Caco-2 (cell line): ENCODE data around the gene MYO15A. TPM values are rescaled to one million over a fixed set of nuclear protein-coding genes. Genes with fewer than 3 reads are reported as not detected.
"Not testable (repeated sequence)": the region's sequence is repeated elsewhere in the genome, so short reads cannot be mapped to it uniquely, and the experiment has no call there.

Source experiments
- BruUV-seq: library from RNA; stranded (reverse); fragments of 400-500 nt; replicated peaks from 2 replicates; lab custom pipeline; 2021; lab: Mats Ljungman, UMichigan
- CTCF ChIA-PET: fragments of 300-600 bp; sonication (Branson Sonifier 250); formaldehyde crosslinking; loops from one replicate; lab custom pipeline; 2022; ENCODE audit warnings: antibody characterized with exemption; lab: Charles Lee
- POLR2A ChIA-PET: fragments of 300-600 bp; sonication (Branson Sonifier 250); formaldehyde crosslinking; loops from one replicate; lab custom pipeline; 2022; ENCODE audit warnings: antibody characterized with exemption; lab: Charles Lee
- DNase-seq, 2 experiments: peaks; one replicate each; pipeline versions ENCODE4 v3.0.0 to v3.0.0-alpha.2; 2020 to 2022
- H3K27me3 ChIP-seq: replicated peaks from 2 replicates; pipeline ENCODE4 v1.6.0; 2011; ENCODE audit warnings: low read length; ENCODE audit not compliant: control insufficient read depth, insufficient read depth
- H3K36me3 ChIP-seq: 2 replicates; pipeline ENCODE4 v1.5.1; 2011; ENCODE audit warnings: low read length; ENCODE audit not compliant: control insufficient read depth, insufficient read depth
- H3K4me1 ChIP-seq: fragments of 250-450 bp; sonication (Bioruptor Pico); 2 replicates; pipeline ENCODE4 v1.5.1; 2020; ENCODE audit warnings: mild to moderate bottlenecking
- H3K4me3 ChIP-seq: 2 replicates; pipeline ENCODE4 v1.5.1; 2011; ENCODE audit warnings: low read depth, mild to moderate bottlenecking, control low read depth, low read length
- H3K9me3 ChIP-seq: fragments of 250-450 bp; sonication (Bioruptor Pico); 2 replicates; pipeline ENCODE4 v1.5.1; 2020; ENCODE audit warnings: mild to moderate bottlenecking, moderate library complexity
- H3K27ac Mint-ChIP-seq: one replicate; pipeline ENCODE4 v1.8.0; 2022; ENCODE audit warnings: mixed read lengths; ENCODE audit not compliant: unreplicated experiment
- H3K27me3 Mint-ChIP-seq: one replicate; pipeline ENCODE4 v1.8.0; 2022; ENCODE audit warnings: mixed read lengths; ENCODE audit not compliant: insufficient read depth, unreplicated experiment
- H3K36me3 Mint-ChIP-seq: one replicate; pipeline ENCODE4 v1.8.0; 2022; ENCODE audit warnings: mild to moderate bottlenecking, mixed read lengths; ENCODE audit not compliant: insufficient read depth, unreplicated experiment
- H3K4me1 Mint-ChIP-seq: one replicate; pipeline ENCODE4 v1.8.0; 2022; ENCODE audit warnings: low read depth, mixed read lengths; ENCODE audit not compliant: unreplicated experiment
- H3K4me3 Mint-ChIP-seq: one replicate; pipeline ENCODE4 v1.8.0; 2022; ENCODE audit warnings: mild to moderate bottlenecking, moderate library complexity, mixed read lengths; ENCODE audit not compliant: unreplicated experiment
- H3K9me3 Mint-ChIP-seq: one replicate; pipeline ENCODE4 v1.8.0; 2022; ENCODE audit warnings: mixed read lengths; ENCODE audit not compliant: unreplicated experiment
- intact Hi-C: fragments of 100-400 bp; cut with micrococcal nuclease; formaldehyde crosslinking; loops from one replicate; pipeline ENCODE4 v1.10.0; 2022; ENCODE audit not compliant: unreplicated experiment
- total RNA-seq: library from RNA; stranded (reverse); gene quantifications from 2 replicates; pipeline ENCODE4 v1.2.3, GENCODE V29; 2022
- TF ChIP-seq, protein P1 (sequence below), 2 experiments: fragments of 200-600 bp in 1 of 2; IDR thresholded peaks; 1 replicate in 1 of 2; 2 replicates in 1 of 2; pipeline versions ENCODE4 v1.5.1 to v1.8.0; 2011 to 2022; ENCODE audit warnings: antibody characterized with exemption in 1 of 2, control low read depth in 1 of 2, inconsistent platforms in 1 of 2, low read depth in 1 of 2, low read length in 1 of 2, mild to moderate bottlenecking in 1 of 2, moderate library complexity in 1 of 2; ENCODE audit not compliant: insufficient read depth in 1 of 2, severe bottlenecking in 1 of 2, unreplicated experiment in 1 of 2

Gene MYO15A
- total RNA-seq, 1 experiment from 2014 or later: not detected

DNA sequence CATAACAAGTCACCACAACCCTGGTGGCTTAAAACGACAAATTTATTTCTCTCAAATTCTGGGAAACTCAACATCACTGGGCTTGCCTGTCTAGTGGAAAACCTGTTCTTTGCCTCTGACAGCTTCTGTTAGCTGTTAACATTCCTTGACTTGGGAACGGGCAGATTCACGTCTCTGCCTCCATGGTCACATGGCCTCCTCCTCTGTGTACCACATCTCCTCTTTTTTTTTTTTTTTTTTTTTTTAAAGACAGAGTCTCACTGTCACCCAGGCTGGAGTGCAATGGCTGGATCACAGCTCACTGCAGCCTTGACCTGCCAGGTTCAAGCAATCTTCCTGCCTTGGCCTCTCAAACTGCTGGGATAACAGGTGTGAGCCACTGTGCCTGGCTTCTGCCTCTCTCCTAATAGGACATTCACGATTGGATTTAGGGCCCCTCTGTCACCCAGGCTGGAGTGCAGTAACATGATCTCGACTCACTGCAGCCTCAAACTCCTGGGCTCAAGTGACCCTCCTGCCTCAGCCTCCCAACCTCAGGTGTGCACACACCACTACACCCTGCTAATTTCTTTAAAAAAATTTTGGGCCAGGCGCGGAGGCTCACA is 105.2 kb downstream of the MYO15A start:
- DNase-seq: no peak
- Mint-ChIP-seq H3K4me1 (no peaks in the 10 kb centered on the region), H3K9me3 (no peaks in the 10 kb centered on the region), H3K27me3 (no peaks in the 10 kb centered on the region), H3K27ac (no peak overlapping the region), H3K4me3 (no peak overlapping the region), H3K36me3 (peaks cover 24% of the 10 kb centered on the region)
- Histone ChIP-seq H3K27me3 (no peaks in the 10 kb centered on the region), H3K36me3 (no peaks in the 10 kb centered on the region; the same call in 1 of the 2 replicates), H3K4me1 (no peaks in the 10 kb centered on the region), H3K4me3 (no peak overlapping the region), H3K9me3 (no peaks in the 10 kb centered on the region)
- TF ChIP-seq, protein P1, sequence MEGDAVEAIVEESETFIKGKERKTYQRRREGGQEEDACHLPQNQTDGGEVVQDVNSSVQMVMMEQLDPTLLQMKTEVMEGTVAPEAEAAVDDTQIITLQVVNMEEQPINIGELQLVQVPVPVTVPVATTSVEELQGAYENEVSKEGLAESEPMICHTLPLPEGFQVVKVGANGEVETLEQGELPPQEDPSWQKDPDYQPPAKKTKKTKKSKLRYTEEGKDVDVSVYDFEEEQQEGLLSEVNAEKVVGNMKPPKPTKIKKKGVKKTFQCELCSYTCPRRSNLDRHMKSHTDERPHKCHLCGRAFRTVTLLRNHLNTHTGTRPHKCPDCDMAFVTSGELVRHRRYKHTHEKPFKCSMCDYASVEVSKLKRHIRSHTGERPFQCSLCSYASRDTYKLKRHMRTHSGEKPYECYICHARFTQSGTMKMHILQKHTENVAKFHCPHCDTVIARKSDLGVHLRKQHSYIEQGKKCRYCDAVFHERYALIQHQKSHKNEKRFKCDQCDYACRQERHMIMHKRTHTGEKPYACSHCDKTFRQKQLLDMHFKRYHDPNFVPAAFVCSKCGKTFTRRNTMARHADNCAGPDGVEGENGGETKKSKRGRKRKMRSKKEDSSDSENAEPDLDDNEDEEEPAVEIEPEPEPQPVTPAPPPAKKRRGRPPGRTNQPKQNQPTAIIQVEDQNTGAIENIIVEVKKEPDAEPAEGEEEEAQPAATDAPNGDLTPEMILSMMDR (IDR thresholded peaks at IDR 0.05; ENCODE audit: insufficient read depth in 1 of 2, low read depth in 1 of 2, low read length in 1 of 2, severe bottlenecking in 1 of 2, unreplicated experiment in 1 of 2): no peak
- ChIA-PET CTCF (interaction anchor here (0.7 kb wide), 1 partner anchor 1366 kb away, joined by 4 read pairs; no protein-coding TSS in a partner anchor), POLR2A (no interaction called here)
- intact Hi-C loops: loop anchor here (2.0 kb wide), 1 partner anchor 17 kb away; no protein-coding TSS in a partner anchor
- BruUV-seq: no TSS peak

DNA sequence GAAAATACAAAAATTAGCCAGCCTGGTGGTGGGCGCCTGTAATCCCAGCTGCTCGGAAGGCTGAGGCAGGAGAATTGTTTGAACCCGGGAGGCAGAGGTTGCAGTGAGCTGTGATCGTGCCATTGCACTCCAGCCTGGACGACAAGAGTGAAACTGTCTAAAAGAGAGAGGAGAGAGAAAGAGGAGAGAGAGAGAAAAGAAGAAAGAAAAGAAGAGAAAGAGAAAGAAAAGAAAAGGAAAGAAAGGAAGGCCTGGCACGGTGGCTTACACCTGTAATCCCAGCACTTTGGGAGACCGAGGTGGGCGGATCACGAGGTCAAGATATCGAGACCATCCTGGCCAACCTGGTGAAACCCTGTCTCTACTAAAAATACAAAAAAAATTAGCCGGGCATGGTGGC is 108.3 kb downstream of the MYO15A start:
- H3K27me3 ChIP-seq, H3K27me3 Mint-ChIP-seq, intact Hi-C loops, H3K36me3 Mint-ChIP-seq, POLR2A ChIA-PET, H3K27ac Mint-ChIP-seq, H3K9me3 Mint-ChIP-seq, H3K4me1 Mint-ChIP-seq, H3K36me3 ChIP-seq, H3K4me1 ChIP-seq, H3K4me3 Mint-ChIP-seq, DNase-seq, BruUV-seq, H3K9me3 ChIP-seq, H3K4me3 ChIP-seq: not testable (repeated sequence)
- CTCF ChIA-PET: interaction anchor here (0.7 to 1.0 kb wide), 2 partner anchors 27 to 100 kb away, joined by 3 to 4 read pairs; no protein-coding TSS in a partner anchor

DNA sequence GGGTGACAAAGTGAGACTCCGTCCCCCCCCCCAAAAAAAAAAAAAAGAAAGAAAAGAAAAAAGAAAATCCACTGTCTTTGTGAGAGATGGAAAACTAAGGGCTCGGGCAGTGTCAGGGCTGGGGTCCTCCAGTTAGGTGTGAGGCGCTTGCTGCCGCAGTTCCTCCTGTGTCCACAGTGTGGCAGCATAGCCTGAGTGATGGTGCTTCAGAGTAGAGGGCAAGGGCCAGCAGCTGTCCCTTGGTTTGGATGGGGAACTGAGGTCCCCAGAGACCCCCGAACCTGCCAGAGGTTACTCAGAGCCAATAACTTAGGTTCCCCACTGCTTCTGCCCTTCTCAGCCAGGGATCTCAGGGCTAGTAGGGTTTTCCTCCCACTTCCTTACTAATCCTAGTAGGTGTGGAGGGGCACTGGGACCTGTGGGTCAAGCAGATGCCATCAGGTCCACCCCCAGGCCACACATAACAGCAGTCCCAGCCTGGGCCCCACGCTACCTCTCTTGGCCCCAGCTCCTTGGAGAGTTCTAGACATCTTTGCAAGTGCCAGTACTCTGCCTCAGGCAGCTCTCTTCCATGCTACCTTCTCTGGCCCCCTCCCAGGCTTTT is 109.0 kb downstream of the MYO15A start:
- no peak overlapping the region for H3K27ac Mint-ChIP-seq
- POLR2A ChIA-PET: no interaction called here
- intact Hi-C loops: no loop called here

More for the DNA sequence above, 109.0 kb downstream of the MYO15A start:
- Mint-ChIP-seq H3K4me1 (no peaks in the 10 kb centered on the region), H3K27me3 (no peaks in the 10 kb centered on the region), H3K4me3 (no peak overlapping the region), H3K36me3 (no peaks in the 10 kb centered on the region), H3K9me3 (no peaks in the 10 kb centered on the region)
- Histone ChIP-seq H3K36me3 (no peaks in the 10 kb centered on the region), H3K4me1 (no peaks in the 10 kb centered on the region), H3K4me3 (no peak overlapping the region), H3K9me3 (no peaks in the 10 kb centered on the region), H3K27me3 (no peaks in the 10 kb centered on the region)
- DNase-seq: peak; percentile 80 to 85
- no TSS peak for BruUV-seq
- CTCF ChIA-PET: interaction anchor here (0.7 to 1.3 kb wide), 3 partner anchors 14 to 99 kb away, joined by 3 to 4 read pairs (median 3); no protein-coding TSS in a partner anchor
- TF ChIP-seq, protein P1 (IDR thresholded peaks at IDR 0.05; ENCODE audit: insufficient read depth in 1 of 2, low read depth in 1 of 2, low read length in 1 of 2, severe bottlenecking in 1 of 2, unreplicated experiment in 1 of 2): peak; percentile 93 to 97
